Erythroblast (primary cell): ENCODE results near the gene PARP1.

ENCODE experiments used
- DNase-seq, 2 experiments: peaks; one replicate each; lab custom pipeline; 2025; lab: John Stamatoyannopoulos, UW
- GATA1 ChIP-seq: IDR thresholded peaks from 2 replicates; pipeline ENCODE4 v1.6.1; 2011; ENCODE audit warnings: low read depth, mild to moderate bottlenecking, control low read depth, low read length, moderate library complexity
- POLR2A ChIP-seq: IDR thresholded peaks from 2 replicates; pipeline ENCODE4 v1.6.1; 2011; ENCODE audit warnings: mild to moderate bottlenecking, low read length

The PARP1 gene

DNA sequence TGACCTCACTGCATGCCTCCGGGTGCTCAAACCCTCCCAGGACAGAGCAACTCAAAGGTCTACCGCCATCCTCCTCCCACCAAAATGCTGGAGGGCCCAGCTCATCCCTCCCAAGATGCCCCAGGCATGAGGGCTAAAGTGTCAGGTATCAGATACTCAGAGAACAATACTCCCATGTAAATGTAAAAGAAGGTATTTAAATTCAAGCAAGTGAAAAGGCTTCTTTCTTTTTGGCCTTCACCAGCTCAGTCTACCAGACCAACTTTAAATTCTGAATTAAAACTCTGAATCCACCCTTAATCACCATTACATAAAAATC, 3.0 kb downstream of the PARP1 start:
- DNase-seq, result no peak
- no peak for TF ChIP-seq GATA1

DNA sequence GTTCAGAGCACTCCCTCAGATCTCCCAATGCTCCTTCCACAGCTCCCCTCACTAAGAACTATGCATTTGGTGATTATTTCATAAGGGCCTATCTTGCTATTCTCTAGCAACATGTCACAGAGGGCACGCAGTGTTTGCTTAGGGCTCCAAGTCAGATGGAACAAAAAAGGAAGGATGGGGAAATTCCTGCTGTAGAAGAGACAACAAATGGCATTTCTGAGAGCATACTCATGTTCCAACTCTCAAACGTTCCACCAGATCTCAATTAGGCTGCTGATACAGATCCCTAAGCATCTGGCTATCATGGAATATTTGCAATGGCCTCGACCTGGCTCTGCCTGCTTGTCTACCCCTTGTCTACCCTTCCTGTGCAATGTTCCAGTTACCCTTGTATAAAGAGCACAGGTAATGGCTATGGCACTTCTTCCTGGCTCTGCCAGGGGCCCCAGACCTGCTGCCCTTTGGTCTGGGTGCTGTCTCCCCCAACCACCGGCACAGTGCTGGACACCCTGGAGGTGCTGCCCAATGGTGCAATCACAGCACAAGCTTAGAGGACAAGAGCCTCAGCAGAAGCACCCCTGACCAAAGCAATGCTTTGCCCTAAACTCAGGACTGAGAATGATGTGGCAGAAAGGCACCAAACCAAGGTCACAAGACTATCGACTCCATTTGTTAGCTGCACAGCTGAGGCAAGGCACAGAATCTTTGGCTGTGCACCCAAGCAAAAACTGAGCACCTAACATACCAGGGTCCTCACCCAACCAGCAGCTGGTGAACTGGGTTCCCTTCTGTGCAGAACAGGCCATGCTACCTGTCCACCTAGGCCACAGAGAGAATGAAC, 3.6 kb downstream of the PARP1 start:
- no peak for DNase-seq
- TF ChIP-seq GATA1, result no peak
- no peak for TF ChIP-seq POLR2A

DNA sequence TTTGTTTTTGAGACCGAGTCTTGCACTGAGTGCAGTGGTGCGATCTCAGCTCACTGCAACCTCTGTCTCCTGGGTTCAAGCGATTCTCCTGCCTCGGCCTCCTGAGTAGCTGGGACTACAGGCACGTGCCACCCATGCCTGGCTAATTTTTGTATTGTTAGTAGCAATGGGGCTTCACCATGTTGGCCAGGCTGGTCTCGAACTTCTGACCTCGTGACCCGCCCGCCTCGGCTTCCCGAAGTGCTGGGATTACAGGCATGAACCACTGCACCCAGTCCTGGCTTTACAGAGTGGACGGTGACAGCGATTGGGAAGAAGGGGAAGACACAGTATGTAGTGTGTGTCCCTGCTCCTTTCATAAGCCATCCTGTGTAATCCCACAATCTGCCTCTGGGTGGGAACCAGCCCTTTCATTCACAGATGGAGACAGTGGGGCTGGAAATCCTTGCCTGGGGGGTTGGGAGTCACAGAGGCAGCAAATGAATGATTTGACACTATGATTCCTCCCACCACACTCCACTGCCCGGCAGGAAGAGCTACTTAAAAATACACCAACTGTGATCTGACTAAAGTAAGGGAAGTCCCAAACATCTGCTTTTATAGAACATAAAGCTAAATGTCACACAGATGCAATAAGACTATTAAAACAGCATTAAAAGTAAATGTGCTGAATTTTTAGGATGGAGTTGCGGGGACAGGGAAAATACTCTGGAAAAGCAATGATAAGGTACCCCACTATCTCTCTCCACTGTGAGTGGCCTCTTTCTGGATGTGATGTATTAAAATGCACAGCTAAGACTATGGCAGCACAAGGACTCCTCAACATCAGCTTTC, 4.5 kb downstream of the PARP1 start:
- no peak for TF ChIP-seq GATA1
- no peak for TF ChIP-seq POLR2A
- peak in 1 of 2 experiments; percentile 16 for DNase-seq

DNA sequence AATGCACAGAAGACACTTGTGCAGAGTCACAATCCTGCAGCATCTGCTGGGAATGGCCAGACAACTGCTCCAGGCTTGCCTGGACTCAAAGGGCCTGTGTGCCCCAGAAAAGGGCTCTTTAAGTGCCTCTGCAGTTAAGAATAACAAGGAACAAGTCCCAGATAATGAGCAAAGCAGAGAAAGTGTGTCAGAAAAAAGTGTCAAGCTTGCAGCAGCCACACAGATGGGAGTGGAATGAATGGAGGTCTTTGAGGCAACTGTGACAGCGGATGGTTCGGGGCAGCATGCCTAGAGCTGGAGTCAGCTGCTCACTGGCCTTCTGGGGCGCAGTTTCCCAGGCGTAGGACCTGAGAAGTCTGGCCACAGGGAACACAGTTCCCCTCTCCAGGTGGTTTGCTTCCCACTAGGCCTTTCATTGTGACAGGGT, 5.1 kb downstream of the PARP1 start:
- TF ChIP-seq POLR2A (no peak), GATA1 (no peak)
- no peak for DNase-seq

DNA sequence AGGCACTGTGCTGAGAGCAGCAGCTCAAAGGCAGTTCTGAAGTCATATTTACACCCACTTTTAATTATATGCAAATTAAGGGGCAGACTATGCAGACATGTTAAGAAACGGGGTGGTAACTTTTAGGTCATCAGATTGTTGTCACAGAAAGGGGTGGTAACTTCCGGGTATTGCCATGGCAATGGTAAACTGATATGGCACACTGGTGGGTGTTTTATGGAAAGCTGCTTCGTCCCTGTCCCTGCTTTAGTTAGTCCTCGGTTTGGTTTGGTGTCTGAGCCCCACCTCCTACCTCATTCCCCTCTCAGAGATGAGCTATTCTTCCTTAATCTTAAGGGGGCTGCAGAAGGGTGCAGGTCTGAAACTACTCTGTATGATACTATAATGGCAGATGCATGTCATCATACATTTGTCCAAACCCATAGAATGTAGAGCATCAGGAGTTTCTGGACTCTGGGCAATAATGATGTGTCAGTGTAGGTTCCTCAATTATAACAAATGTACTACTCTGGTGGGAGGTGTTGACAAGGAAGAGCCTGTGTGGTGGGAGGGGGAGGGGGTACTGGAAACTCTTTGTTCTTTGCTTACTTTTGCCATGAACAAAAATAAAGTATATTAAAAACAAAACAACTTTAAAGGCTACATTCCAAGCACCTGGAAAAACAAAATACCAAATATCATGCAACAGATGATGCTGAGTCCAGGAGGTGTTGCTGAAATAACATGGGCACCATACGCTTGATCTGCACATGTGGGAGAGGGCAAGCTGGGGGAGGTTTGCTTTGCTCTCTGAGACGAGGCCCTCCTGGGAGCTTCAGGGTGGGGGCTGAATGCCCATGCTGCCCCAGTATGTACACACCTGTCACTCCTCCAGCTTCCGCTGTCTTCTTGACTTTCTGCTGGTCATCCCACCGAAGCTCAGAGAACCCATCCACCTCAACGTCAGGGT, 6.3 kb downstream of the PARP1 start:
- peak; percentile 45 to 50 for DNase-seq
- TF ChIP-seq GATA1, result no peak
- no peak for TF ChIP-seq POLR2A

DNA sequence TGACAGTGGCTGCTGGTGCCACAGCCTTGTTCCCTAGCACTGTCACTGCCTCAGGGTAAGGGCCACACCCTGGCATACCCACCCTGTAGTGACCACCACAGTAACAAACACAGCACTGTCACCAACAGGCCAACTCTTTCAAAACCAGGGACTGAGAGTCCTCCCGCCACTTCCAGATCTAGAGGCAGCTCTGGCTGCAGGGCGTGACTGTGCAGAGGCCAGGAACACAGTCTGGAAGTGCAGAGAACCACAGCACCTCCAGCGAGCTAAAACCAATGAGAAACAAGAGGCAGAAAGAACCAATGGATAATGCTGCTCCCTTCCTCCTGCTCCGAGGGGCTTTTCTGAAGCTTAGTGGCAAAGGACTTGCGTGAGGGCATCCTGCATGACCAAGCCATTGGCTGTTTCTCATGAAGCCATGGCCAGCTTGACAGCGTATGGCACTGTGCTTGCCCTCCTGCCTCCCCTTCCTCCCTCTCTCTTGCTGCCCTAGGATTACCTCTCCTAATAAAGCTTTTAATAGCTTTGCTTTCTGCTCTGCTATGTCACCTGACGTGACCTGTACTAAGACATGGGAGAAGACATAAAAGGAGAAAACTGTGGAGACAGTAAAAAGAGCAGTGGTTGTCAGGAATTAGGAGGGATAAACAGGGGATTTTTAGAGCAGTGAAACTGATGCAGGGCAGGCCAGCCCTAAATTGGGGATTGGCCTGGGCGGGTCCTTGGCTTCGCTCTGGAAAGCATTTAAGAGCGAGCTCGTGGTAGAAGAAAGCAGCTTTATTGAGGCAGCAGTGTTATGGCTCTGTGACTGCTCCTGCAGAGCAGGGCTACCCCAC, 7.2 kb downstream of the PARP1 start:
- no peak for TF ChIP-seq POLR2A
- TF ChIP-seq GATA1, result no peak

DNA sequence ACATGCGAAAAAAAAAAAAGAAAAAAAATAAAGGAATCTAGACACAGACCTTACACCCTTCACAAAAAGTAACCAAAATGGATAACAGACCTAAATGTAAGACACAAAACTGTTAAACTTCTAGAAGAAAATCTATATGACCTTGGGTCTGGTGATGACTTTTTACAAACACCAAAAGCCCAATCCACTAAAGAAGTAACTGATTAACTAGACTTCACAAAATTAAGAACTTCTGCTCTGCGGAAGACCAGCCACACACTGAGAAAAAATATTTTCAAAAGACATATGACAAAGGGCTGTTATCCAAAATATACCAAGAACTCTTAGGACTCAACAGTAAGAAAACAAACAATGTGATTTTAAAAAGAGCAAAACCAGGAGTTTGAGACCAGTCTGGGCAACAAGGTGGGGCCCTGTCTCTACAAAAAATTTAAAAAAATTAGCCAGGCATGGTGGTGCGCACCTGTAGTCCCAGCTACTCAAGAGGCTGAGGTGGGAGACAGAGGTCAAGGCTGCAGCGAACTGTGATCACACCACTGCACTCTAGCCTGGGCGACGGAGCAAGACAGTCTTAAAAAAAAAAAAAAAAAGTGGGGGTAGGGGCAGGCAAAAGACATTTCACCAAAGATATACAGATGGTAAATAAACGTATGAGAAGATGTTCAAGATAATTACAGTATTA, 9.8 kb downstream of the PARP1 start:
- DNase-seq, result no peak
- TF ChIP-seq GATA1 (no peak), POLR2A (no peak)

More for the DNA sequence above, 7.2 kb downstream of the PARP1 start:
- no peak for DNase-seq

DNA sequence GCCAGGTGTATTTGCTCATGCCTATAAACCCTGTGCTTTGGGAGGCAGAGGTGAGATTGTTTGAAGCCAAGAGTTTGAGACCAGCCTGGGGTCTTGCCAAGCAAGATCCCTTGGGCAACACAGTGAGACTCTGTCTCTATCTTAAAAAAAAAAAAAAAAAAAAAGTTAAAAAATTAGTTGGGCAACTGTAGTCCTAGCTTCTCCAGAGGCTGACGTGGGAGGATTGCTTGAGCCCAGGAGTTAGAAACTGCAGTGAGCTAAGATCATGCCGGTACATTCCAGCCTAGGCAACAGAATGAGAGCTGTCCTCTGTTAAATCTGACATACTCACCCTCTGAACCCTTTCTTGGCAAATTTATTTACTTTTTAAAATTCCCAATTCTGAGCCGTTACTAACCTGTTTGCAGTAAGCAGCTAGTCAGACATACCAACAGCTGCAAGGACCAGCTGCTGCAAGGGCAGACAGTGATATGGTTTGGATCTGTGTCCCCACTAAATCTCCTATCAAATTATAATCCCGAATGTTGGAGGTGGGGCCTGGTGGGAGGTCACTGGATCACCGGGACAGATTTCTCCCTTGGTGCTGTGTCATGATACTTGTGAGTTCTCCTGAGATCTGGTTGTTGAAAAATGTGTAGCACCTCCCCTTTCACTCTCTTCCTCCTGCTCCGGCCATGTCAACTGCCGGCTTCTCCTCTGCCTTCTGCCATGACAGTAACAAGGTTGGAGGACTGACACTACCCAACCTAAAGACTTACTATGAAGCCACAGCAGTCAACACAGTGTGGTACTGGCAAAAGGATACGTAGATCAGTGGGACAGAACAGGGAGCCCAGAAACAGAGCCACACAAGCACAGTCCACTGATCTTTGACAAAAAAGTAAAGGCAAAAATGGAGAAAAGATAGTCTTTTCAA, 10.6 kb downstream of the PARP1 start:
- TF ChIP-seq POLR2A, result no peak
- no peak for TF ChIP-seq GATA1
- DNase-seq, result no peak

DNA sequence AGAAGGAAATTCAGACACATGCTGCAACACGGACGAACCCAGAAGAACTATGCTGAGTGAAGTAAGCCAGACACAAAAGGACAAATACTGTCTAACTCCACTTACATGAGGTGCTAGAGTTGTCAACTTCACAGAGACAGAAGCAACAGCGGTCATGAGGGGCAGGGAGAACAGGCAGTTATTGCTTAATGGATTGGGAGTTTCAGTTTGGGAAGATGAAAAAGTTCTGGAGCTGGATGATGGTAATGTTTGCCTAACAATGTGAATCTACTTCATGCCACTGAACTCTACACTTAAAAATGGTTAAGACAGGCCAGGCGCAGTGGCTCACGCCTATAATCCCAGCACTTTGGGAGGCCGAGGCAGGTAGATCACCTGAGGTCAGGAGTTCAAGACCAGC, 12.1 kb downstream of the PARP1 start:
- TF ChIP-seq GATA1, result no peak
- no peak for TF ChIP-seq POLR2A

DNA sequence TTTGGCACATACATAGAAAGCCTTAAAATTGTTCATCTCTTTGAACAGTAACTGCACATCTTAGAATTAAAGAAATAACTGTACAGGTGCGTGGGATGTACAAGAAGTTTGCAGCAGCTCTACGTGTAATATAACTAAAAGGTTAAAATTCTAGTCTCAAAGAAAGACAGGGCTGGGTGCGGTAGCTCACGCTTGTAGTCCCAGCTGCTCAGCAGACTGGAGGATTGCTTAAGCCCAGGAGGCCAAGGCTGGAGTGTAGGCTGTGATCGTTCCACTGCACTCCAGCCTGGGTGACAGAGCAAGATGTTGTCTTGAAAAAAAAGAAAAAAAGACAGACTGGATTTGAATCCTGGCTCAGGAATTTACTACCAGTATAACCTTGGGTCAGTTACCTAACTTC, 13.4 kb downstream of the PARP1 start:
- DNase-seq, result no peak
- TF ChIP-seq POLR2A (no peak), GATA1 (no peak)

More for the DNA sequence above, 12.1 kb downstream of the PARP1 start:
- no peak for DNase-seq

DNA sequence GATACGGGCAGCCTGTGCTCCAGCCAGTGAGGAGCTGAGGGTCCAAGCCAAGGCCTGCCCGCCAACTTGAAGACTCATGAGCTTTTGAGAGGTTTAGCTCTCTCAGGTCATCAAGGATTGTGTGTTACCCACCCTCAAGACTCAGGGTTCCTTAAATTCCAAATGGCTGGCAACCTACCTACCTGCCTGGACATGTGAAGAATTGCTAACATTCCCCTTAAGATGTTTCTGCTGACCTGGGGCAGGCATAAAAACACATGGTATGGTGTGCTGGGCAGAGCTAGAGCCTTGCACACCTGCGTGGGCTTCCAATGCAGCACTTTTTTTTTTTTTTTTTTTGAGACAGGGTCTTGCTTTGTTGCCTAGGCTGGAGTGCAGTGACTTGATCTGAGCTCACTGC, 17.2 kb downstream of the PARP1 start:
- TF ChIP-seq GATA1 (no peak), POLR2A (no peak)

More for the DNA sequence above, 17.2 kb downstream of the PARP1 start:
- DNase-seq, result no peak
